HG02759 (cell line): ENCODE results near the gene UBA5.

ENCODE experiments used
- ATAC-seq: cut with Tn5 transposase; IDR thresholded peaks from one replicate; pipeline ENCODE4 v1.9.1; 2021; ENCODE audit warnings: mild to moderate bottlenecking, moderate library complexity; ENCODE audit not compliant: unreplicated experiment

UBA5 gene

GRCh38 chr3:132652640-132653270 lies 7.4 kb upstream of the UBA5 start:
- no peak for ATAC-seq

GRCh38 chr3:132654190-132654589 lies 5.9 kb upstream of the UBA5 start:
- no peak for ATAC-seq

DNA sequence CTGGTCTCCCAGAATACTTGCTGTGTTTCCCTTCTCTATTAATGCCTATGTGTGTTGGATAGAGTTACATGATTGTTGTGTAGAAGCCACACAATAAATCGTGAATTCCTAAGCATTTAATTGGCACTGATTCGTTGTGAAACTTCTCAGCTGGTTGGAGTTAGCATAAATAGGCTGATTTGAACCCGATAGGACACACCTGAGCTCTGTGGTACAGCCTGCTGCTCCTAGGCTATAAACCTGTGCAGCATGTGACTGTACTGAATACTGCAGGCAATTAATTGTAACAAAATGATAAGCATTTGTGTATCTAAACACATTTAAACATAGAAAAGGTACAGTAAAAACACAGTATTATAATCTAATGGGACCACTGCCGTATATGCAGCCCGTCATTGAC lies 5.4 kb upstream of the UBA5 start:
- no peak for ATAC-seq

DNA sequence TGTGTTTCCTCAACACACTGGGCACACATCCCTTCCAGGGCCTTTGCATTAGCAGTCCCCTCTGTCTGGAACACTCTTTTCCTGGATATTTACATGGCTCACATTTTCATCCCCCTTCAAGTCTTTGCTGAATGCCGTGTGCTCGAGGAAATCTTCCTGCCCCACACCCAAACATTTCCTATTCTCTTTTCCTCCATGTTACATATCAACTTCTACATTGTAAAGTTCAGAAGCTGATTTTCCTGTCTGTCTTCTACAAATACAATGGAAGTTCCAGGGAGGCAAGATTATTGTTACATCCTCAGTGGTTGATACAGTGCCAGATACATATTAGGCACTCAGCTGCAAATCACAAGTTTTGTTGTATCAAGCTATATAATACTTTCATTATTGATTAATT lies 4.7 kb upstream of the UBA5 start:
- ATAC-seq: no peak

DNA sequence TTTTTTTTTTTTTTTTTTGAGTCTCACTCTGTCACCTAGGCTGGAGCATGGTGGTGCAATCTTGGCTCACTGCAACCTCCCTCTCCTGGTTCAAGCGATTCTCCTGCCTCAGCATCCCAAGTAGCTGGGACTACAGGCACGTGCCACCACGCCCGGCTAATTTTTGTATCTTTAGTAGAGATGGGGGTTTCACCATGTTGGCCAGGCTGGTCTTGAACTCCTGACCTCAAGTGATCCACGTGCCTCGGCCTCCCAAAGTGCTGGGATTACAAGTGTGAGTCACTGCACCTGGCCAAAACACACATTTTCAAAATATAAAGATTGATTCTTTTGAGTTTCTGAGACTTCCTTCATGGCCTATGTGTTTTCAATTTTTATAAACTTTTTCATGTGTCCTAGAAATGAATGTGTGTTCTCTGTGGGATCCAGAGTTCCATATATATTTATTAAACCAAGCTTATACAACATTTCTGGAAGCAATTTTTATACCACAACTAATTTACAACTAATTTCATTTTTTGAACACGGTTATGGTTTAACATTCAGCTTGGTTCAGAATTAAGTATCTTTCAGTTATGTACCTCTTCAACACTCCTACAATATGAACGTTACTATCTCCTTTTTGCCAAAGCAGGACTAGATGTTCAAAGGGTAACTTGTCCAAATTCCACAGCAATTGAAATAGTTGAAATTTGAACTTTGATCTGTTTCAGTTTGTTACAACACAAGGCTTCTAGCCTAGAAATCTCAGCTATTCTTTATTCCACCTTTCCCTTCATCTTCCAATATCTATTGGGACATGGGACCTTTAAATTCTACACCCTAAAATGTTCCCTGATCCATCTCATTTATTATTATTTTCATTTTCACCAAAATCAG lies 2.0 kb upstream of the UBA5 start:
- ATAC-seq: no peak

- no peak for ATAC-seq
These were observed 1.1 kb upstream of the UBA5 start for GRCh38 chr3:132659000-132659364.

- ATAC-seq: peak; percentile 61
These were observed 621 bp upstream of the UBA5 start, which contains the start of gene ACAD11 for GRCh38 chr3:132659365-132660051. TSS of gene ACAD11 (minus strand) at chr3:132659809. CDS start at chr3:132659751, 58 bp downstream.

DNA sequence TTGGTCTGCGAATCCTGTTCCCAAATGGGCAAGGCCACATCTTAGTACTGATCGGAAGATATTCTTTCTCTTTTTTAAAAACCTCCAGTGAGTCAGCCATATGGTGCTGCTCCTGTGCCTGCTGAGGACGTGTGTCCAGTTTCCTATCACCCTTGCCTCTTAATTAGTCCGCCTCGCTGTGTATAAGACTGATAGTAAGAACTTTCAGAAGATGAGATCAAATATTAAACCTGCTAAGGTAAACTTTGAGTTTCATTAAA lies 612 bp downstream of the UBA5 start:
- peak; percentile 5 for ATAC-seq

- no peak for ATAC-seq
These were observed 972 bp downstream of the UBA5 start for GRCh38 chr3:132661101-132661500.

DNA sequence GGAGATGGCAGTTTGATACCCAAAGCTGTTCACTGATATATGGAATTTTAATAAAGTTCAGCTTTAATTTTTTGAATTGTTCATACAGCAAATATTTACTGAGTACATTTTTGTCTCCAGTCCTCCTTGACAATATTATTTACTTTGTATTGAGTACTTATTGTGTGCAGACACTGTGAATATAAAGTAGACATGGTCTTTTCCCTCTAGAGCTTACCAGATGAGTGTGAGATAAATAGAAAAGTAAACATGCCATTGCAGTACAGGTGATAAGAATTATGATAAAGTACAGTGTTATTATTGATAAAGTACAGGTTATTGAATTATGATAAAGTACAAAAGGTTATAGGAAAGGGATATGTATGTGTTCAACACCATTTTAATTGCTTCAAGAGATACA lies 2.1 kb downstream of the UBA5 start:
- no peak for ATAC-seq

DNA sequence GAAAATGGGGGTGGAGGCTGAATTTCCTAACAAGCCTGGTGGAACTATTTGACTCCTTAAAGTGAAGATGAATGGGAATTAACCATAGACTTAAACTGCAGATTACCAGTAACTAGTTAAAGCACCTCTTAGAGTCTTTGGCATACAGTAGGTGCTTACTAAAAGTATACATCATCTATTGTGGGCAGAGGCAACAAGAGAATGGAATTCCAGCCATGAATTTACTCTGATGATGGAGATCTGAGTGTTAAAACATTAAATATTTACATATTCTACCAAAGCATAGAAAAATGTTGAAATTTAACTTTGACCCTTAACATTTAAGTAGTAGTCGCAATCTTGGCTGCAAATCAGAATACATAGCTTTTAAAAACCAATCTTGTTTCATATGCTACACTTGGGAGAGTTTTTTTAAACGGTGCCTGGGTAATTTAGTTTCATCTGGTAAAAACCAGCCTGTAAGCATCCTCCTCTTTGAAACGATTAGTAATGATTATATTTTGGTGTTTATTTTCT lies 5.2 kb downstream of the UBA5 start:
- no peak for ATAC-seq

DNA sequence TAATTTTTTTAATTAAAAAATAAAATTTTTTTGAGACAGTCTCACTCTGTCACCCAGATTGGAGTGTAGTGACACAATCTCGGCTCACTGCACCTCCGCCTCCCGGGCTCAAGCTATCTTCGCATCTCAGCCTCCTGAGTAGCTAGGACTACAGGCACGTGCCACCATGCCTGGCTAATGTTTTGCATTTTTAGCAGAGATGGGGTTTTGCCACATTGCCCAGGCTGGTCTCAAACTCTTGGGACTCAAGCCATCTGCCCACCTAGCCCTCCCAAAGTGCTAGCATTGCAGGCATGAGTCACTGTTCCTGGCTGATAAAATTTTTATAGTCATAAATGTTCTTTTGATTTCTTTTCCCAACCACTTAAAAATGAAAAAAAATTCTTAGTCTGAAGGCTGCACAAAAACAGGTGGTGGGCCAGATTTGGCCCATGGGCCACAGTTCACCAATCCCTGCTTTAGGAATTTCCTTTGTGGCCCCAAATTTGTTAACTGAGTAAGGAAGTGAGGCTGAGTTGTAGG lies 9.2 kb downstream of the UBA5 start:
- ATAC-seq: no peak

DNA sequence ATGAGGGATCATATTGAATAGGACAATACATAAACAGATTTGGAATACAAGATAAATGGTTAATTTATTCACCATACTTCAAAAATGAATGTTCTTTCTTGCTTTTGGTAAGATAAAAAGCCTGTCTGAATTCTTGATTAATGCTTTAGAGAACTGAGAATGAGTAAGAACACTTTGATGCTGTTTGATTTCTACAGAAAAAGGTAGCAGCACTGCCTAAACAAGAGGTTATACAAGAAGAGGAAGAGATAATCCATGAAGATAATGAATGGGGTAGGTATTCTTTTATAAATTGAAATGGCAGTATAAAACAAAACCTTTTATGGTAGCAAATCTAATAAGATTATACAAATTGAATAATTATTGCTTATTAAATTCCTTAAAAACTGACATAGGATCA lies 15.3 kb downstream of the UBA5 start:
- ATAC-seq: no peak

DNA sequence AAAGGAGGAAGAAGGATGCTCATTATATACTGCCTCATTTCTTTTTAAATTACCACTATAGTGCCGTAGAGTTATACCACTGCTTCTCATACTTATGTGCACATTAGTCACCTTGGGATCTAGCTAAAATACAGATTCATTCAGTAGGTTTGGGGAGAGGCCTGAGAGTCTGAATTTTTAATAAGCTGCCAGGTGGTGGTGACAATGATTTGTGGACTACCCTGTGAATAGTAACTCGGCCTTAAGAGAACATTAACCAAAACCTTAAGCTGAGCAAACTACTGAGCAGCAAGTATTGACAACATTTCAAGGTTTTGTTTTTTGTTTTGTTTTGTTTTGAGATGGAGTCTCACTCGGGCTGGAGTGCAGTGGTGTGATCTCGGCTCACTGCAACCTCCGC lies 19.8 kb downstream of the UBA5 start:
- no peak for ATAC-seq

DNA sequence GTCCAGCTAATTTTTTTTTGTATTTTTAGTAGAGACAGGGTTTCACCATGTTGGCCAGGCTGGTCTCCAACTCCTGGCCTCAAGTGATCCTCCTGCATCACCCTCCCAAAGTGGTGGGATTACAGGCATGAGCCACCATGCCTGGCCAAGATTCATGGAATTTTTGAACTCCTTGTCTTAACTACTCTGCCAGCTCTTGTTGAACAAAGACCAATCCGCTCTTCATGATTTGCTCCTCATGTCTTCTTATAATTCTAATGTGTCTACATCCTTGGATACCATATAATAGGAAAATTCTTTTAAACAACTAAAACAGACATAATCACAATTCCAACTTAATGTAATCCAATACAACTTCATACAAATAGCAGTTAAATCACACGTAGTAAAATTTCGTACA lies 21.3 kb downstream of the UBA5 start:
- no peak for ATAC-seq

DNA sequence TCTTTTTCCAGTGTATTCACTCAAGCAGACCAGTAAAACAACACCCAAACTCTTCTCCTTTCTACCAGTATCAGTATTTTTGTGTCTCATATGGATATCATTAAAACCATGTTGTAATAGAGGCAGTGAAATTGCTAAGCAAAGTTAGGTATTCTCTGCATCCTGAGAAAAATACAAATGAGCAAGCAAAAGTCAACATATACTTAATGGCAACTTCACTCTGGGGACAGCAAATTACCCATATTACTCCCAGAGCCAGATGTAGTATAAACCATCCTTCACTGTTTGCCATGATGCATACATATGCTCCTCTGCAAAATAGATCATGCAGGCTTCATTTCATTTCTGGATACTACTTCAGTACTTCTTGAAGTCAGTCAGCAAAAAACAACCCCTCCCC lies 22.1 kb downstream of the UBA5 start:
- no peak for ATAC-seq

DNA sequence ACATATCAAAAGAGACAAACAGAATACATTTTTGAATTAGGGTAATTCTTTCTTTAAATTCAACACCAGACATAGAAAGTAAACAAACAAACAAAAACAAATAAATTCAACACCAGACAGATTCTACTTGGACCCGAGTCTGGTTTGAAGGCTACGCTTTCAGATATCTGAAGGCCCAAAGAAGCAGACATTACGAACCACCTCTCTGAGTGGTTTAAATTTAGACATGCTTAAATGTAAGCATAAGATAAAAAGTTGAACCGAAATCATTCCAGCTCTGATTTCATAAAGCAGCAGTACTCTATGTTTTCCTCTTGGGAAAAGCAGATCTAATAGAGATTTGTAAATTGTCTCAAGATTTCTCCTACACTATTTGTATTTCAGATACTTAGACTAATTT lies 29.9 kb downstream of the UBA5 start:
- no peak for ATAC-seq

DNA sequence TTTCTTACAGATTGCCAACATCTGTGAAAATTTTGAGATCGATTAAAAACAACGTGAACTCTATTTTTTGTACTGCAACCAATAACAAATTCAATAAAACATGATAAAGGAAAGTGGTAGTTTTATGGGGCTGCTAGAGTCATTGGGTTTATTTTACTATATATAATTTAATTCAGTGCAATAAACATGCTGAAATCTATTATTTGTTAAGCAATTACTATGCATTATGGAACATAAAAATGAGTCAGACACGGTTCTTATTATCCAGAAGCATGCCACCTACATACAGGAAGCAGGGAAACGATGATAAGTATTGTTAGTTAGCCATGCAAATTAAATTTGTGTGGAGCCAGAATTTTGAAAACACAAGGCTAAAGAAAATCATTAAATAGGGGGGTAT lies 34.9 kb downstream of the UBA5 start:
- no peak for ATAC-seq

DNA sequence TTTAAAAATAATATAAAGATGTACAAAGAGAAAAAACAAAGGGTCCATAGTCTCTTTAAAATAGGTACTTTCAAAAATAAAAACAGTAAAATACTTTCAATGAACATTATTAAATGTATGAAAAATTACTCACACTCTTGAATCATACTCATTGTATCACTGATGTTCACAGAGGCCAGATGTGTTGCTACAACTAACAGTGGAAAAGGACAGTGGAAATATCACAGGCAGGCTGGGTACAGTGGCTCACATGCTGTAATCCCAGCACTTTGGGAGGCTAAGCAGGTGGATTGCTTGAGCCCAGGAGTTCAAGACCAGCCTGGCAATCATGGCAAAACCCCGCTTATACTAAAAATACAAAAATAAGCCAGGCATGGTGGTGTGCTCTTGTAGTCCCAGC lies 35.3 kb downstream of the UBA5 start:
- ATAC-seq: no peak

- ATAC-seq: no peak
These were observed 43.6 kb downstream of the UBA5 start for GRCh38 chr3:132703733-132704132.

DNA sequence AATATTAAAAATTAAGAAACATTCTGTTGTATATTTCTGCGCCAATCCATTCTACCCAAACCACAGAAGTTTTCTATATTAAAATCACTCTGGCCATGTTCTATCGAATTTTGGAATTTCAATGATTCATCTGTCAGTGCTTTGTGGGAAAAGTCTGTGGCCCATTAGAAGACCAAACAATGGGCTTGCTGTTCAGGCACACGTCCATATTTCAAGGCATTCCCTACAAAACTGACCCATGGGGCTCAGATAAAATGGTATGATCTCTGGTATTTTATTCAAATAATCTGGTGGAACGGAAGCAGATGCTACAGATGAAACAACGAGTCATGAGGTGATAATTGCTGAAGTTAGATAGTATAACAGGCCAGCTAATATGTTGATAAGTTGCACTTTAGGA lies 49.6 kb downstream of the UBA5 start:
- no peak for ATAC-seq

- no peak for ATAC-seq
These were observed 50.2 kb downstream of the UBA5 start for GRCh38 chr3:132710311-132710710.
